GM12874 (cell line): ENCODE measurements around the gene USP5.

Experiments used
- CTCF ChIP-seq: IDR thresholded peaks from 2 replicates; pipeline ENCODE4 v1.5.1; 2011; ENCODE audit warnings: low read depth, mild to moderate bottlenecking, control low read depth, low read length, moderate library complexity; ENCODE audit not compliant: insufficient read depth

USP5 gene, protein sequence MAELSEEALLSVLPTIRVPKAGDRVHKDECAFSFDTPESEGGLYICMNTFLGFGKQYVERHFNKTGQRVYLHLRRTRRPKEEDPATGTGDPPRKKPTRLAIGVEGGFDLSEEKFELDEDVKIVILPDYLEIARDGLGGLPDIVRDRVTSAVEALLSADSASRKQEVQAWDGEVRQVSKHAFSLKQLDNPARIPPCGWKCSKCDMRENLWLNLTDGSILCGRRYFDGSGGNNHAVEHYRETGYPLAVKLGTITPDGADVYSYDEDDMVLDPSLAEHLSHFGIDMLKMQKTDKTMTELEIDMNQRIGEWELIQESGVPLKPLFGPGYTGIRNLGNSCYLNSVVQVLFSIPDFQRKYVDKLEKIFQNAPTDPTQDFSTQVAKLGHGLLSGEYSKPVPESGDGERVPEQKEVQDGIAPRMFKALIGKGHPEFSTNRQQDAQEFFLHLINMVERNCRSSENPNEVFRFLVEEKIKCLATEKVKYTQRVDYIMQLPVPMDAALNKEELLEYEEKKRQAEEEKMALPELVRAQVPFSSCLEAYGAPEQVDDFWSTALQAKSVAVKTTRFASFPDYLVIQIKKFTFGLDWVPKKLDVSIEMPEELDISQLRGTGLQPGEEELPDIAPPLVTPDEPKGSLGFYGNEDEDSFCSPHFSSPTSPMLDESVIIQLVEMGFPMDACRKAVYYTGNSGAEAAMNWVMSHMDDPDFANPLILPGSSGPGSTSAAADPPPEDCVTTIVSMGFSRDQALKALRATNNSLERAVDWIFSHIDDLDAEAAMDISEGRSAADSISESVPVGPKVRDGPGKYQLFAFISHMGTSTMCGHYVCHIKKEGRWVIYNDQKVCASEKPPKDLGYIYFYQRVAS

DNA sequence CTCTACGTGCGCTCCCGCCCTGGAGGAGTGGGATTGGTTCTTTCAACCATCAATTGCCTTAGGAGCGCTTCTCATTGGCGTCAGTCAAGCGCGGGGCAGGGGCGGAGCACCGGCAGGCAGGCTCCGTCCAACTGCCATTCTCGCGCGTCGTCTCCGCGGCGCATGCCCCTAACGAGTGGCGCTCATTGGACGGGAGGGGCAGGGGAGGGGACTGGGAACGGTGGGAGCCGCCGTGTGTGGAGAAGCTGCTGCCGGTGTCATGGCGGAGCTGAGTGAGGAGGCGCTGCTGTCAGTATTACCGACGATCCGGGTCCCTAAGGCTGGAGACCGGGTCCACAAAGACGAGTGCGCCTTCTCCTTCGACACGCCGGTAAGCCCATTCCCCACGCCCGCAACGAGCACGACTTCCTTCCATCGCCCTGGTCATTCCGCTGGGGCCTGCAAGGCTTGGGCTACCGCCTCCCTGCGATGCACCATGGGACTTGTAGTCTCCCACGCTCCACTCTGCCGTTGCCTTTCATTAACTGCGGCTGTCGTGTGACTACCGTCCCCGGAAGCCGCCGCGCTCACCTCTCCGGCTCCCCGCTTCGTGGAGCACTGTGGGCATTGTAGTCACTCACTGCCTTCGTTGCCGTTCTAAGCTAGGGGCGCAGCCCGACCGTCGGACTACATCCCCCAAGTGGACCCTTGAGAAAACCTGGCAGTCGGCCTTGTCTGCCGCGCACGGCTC lies at the start of gene USP5:
Gene USP5, plus strand, starts transcription at position 230 of the 730 bp plus-strand sequence. Its CDS starts 30 bp downstream, at position 260.
- TF ChIP-seq CTCF, result no peak

DNA sequence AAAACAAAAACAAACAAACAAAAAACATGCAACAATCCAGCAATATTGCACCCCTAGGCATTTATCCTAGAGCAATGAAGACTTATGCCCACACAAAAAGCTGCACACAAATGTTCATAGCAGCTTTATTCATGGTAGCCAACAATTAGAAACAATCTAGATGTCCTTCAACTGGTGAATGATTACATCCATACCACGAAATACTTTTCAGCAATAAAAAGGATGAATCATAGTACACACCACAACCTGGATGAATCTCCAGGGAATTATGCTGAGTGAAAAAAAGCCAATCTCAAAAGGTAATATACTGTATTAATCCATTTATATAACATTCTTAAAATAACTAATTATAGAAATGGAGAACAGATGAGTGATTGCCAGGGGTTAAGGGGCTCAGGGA lies 44.8 kb upstream of the USP5 start:
- TF ChIP-seq CTCF, result no peak

GRCh38 chr12:6809056-6809455 lies 42.9 kb upstream of the USP5 start:
- no peak for TF ChIP-seq CTCF

DNA sequence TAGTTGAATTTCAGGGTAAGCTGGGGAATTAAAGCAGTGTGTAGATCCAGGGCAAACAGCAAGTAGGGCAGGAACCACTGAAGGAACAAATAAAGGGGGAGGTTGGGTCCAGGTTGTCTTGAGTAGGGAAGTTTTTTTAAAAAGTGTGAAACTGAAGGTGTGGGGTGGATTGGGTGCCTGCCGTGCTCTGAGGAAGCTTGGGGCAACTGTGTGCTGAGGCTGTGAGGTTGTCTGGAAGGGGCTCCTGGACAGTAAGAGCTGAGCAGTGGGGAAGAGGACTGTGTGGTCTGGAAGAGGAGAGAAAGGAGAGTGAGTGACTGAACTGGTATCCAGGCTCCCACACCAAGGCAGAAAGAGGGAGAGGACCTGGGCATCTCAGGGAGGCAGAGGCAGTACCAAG lies 41.2 kb upstream of the USP5 start:
- TF ChIP-seq CTCF, result no peak

DNA sequence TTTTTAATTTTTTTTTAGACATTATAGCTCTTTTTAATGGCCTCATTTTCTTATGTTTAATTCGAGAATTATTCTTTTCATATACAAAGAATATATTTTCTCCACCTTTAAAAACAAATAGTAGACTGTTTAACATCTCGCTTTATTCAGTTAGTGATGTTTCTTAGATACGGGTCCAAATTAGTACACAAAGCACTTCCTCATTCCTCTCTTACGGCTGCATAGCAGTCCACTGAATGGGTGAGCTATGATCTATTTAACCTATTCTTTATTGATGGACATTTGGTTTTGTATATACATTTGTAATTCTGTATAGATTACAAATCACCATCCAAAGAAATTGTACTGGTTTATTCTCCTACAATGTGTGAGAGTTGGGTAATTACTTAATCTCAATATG lies 38.6 kb upstream of the USP5 start:
- no peak for TF ChIP-seq CTCF

DNA sequence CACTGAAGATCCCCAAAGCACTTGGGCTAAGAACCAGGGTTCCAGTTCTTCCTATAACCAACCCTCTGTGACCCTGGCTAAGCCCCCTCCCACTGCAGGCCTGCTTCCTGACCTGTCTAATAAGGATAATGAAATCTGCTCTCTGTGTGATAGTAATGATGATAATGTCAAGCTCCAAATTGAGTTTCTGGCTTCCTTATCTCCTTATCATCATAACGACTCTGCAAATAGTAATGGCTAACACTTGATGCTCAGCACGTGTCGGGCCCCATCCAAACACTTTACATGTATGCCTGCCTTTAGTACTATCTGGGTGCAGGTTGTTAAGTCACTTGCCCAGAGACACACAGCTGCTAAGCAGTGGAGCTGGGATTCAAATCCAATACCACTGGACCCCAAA lies 35.4 kb upstream of the USP5 start:
- no peak for TF ChIP-seq CTCF

GRCh38 chr12:6817098-6817497 lies 34.9 kb upstream of the USP5 start:
- TF ChIP-seq CTCF, result no peak
